Mammary epithelial cell (primary cell): ENCODE measurements around the gene ACVR1.

Experiments used
- CTCF ChIP-seq, 2 donors: IDR thresholded peaks in 1 of 2; conservative IDR thresholded peaks in 1 of 2; 2 replicates each; pipeline ENCODE4 v1.5.1; 2011 to 2012; ENCODE audit warnings: inconsistent platforms in 2 of 2, low read length in 2 of 2, mild to moderate bottlenecking in 2 of 2, control low read depth in 1 of 2, low read depth in 1 of 2; ENCODE audit not compliant: insufficient read depth in 1 of 2; ENCODE audit errors: extremely low read depth in 1 of 2
- EZH2 ChIP-seq: IDR thresholded peaks from 2 replicates; pipeline ENCODE4 v1.6.1; 2012; ENCODE audit warnings: low read length, inconsistent platforms, borderline replicate concordance

- TF ChIP-seq CTCF (conservative IDR thresholded peaks at IDR 0.05 in 1 of 2, IDR thresholded peaks at IDR 0.05 in 1 of 2; ENCODE audit: extremely low read depth in 1 of 2, insufficient read depth in 1 of 2, low read depth in 1 of 2, low read length in 2 of 2) (no peak), EZH2 (no peak)
Observed at GRCh38 chr2:157874348-157874747, 1.8 kb downstream of the ACVR1 start.
